ENCODE results near the gene AARS2. TPM values are rescaled to one million over a fixed set of nuclear protein-coding genes. Genes with fewer than 3 reads are reported as not detected.
"Not testable (repeated sequence)": the region's sequence is repeated elsewhere in the genome, so short reads cannot be mapped to it uniquely, and the experiment has no call there.

The AARS2 gene
- total RNA-seq, 1 donor from 2014 or later: 12.0 TPM

GRCh38 chr6:44353336-44353735 is 40.2 kb upstream of the AARS2 start:
- no peak for DNase-seq
- no peak overlapping the region for H3K27ac ChIP-seq
- no peak for ATAC-seq
- H3K4me3 ChIP-seq: no peak overlapping the region
- intact Hi-C loops (cut with DNase I): no loop called here
- no peaks in the 10 kb centered on the region for H3K4me1 ChIP-seq
- H3K9me3 ChIP-seq: no peaks in the 10 kb centered on the region
- no peaks in the 10 kb centered on the region for H3K27me3 ChIP-seq (ENCODE audit: low read depth)
- TF ChIP-seq CTCF (IDR thresholded peaks at IDR 0.05): no peak
- no peaks in the 10 kb centered on the region for H3K36me3 ChIP-seq

GRCh38 chr6:44352259-44352658 is 39.1 kb upstream of the AARS2 start:
- intact Hi-C loops (cut with DNase I): no loop called here
- no peak overlapping the region for H3K4me3 ChIP-seq
- no peaks in the 10 kb centered on the region for H3K27me3 ChIP-seq (ENCODE audit: low read depth)
- H3K27ac ChIP-seq: no peak overlapping the region
- no peak for TF ChIP-seq CTCF (IDR thresholded peaks at IDR 0.05)
- ATAC-seq (no peak), DNase-seq (no peak)
- no peaks in the 10 kb centered on the region for H3K36me3 ChIP-seq
- H3K4me1 ChIP-seq: no peaks in the 10 kb centered on the region
- no peaks in the 10 kb centered on the region for H3K9me3 ChIP-seq

- H3K27me3 ChIP-seq (ENCODE audit: low read depth); H3K36me3 ChIP-seq; intact Hi-C loops (cut with DNase I); H3K9me3 ChIP-seq; H3K4me1 ChIP-seq; H3K4me3 ChIP-seq; ATAC-seq; H3K27ac ChIP-seq; DNase-seq: not testable (repeated sequence)
Measured at GRCh38 chr6:44350650-44350994, 37.5 kb upstream of the AARS2 start.

- no peak overlapping the region for H3K27ac ChIP-seq
- no peaks in the 10 kb centered on the region for H3K36me3 ChIP-seq
- no peaks in the 10 kb centered on the region for H3K4me1 ChIP-seq
- H3K27me3 ChIP-seq (ENCODE audit: low read depth): no peaks in the 10 kb centered on the region
- H3K4me3 ChIP-seq: no peak overlapping the region
- DNase-seq: no peak
- ATAC-seq: peak in 1 of 2 donors; percentile 17
- H3K9me3 ChIP-seq: no peaks in the 10 kb centered on the region
- no peak for TF ChIP-seq CTCF (IDR thresholded peaks at IDR 0.05)
- intact Hi-C loops (cut with DNase I): no loop called here
Measured at GRCh38 chr6:44349904-44350649, 36.9 kb upstream of the AARS2 start.

GRCh38 chr6:44346818-44347217 is 33.7 kb upstream of the AARS2 start:
- H3K27ac ChIP-seq; ATAC-seq; DNase-seq; H3K9me3 ChIP-seq; intact Hi-C loops (cut with DNase I); H3K4me1 ChIP-seq; H3K4me3 ChIP-seq; H3K36me3 ChIP-seq: not testable (repeated sequence)
- H3K27me3 ChIP-seq (ENCODE audit: low read depth): peaks cover 15% of the 10 kb centered on the region

GRCh38 chr6:44342489-44342888 is 29.3 kb upstream of the AARS2 start, which contains the start of gene SPATS1:
SPATS1 (plus strand) TSS chr6:44342650; CDS start chr6:44343096, 446 bp downstream.
- no peaks in the 10 kb centered on the region for H3K9me3 ChIP-seq
- peak in 1 of 2 donors; percentile 15 for ATAC-seq
- H3K4me3 ChIP-seq: peak within 1 kb of the TSS; percentile 28
- no peak for TF ChIP-seq CTCF (IDR thresholded peaks at IDR 0.05)
- no peaks in the 10 kb centered on the region for H3K36me3 ChIP-seq
- H3K27ac ChIP-seq: no peak within 1 kb of the TSS
- DNase-seq: no peak
- H3K27me3 ChIP-seq (ENCODE audit: low read depth): peaks cover 24% of the 10 kb centered on the region
- no peaks in the 10 kb centered on the region for H3K4me1 ChIP-seq
- intact Hi-C loops (cut with DNase I): no loop called here

Data from lower lobe of right lung (tissue), 2 donors.